ENCODE results near the gene PLCH2.

- TF ChIP-seq CTCF (IDR thresholded peaks at IDR 0.05) (no peak), POLR2A (IDR thresholded peaks at IDR 0.05) (no peak), POLR2AphosphoS5 (IDR thresholded peaks at IDR 0.05; ENCODE audit: insufficient read depth in 1 of 2, low read depth in 1 of 2) (no peak)
These were observed 64.9 kb downstream of the PLCH2 start for GRCh38 chr1:2540816-2541492.
